ENCODE measurements around the gene PTPRT. TPM values are rescaled to one million over a fixed set of nuclear protein-coding genes. Genes with fewer than 3 reads are reported as not detected.

Gene PTPRT
- total and polyA plus RNA-seq, 4 donors = 0.14 to 2.8 (median 0.40) TPM

- H3K36me3 ChIP-seq (ENCODE audit: control insufficient read depth in 4 of 4, insufficient read depth in 3 of 4, low read depth in 1 of 4, low read length in 3 of 4) = no peaks in the 10 kb centered on the region
- H3K4me3 ChIP-seq (ENCODE audit: low read depth in 1 of 3, low read length in 3 of 3) = no peak overlapping the region
- 53% methylated on average over 2 of the region's 2 CpGs for WGBS
- H3K27me3 ChIP-seq (ENCODE audit: control insufficient read depth in 4 of 4, insufficient read depth in 4 of 4, low read length in 3 of 4) = no peaks in the 10 kb centered on the region
- no peaks in the 10 kb centered on the region for H3K9me3 ChIP-seq (ENCODE audit: control insufficient read depth in 4 of 4, low read length in 3 of 4)
- no peak for TF ChIP-seq GABPA (IDR thresholded peaks at IDR 0.05 in 1 of 2, conservative IDR thresholded peaks at IDR 0.05 in 1 of 2)
- no peak for TF ChIP-seq HNF4G (IDR thresholded peaks at IDR 0.05)
- TF ChIP-seq YY1 (IDR thresholded peaks at IDR 0.05) = no peak
- no peak for TF ChIP-seq ZBTB33 (IDR thresholded peaks at IDR 0.05)
- no peak for TF ChIP-seq FOXA1 (IDR thresholded peaks at IDR 0.05)
- no peak for TF ChIP-seq TAF1 (conservative IDR thresholded peaks at IDR 0.05)
- no peak for TF ChIP-seq NR2F2 (IDR thresholded peaks at IDR 0.05)
- H3K27ac ChIP-seq (ENCODE audit: low read depth in 1 of 2, low read length in 2 of 2) = no peak overlapping the region
- no peak for DNase-seq (ENCODE audit: low spot score)
- H3K4me1 ChIP-seq (ENCODE audit: control insufficient read depth in 4 of 4, insufficient read depth in 4 of 4, low read length in 3 of 4) = no peaks in the 10 kb centered on the region
- H3K9ac ChIP-seq (ENCODE audit: low read depth in 1 of 2, low read length in 2 of 2) = no peak overlapping the region
Observed at GRCh38 chr20:42721923-42722322, 467.8 kb downstream of the PTPRT start.

GRCh38 chr20:42714298-42715141 lies 475.2 kb downstream of the PTPRT start:
- no peak overlapping the region for H3K9ac ChIP-seq (ENCODE audit: low read depth in 1 of 2, low read length in 2 of 2)

GRCh38 chr20:42708266-42708665 lies 481.4 kb downstream of the PTPRT start:
- Histone ChIP-seq H3K9me3 (ENCODE audit: control insufficient read depth in 4 of 4, low read length in 3 of 4) (peaks cover 0 to 7% (median 3%) of the 10 kb centered on the region in 4 donors), H3K4me3 (ENCODE audit: low read depth in 1 of 3, low read length in 3 of 3) (no peak overlapping the region), H3K36me3 (ENCODE audit: control insufficient read depth in 4 of 4, insufficient read depth in 3 of 4, low read depth in 1 of 4, low read length in 3 of 4) (no peaks in the 10 kb centered on the region), H3K27ac (ENCODE audit: low read depth in 1 of 2, low read length in 2 of 2) (no peak overlapping the region), H3K9ac (ENCODE audit: low read depth in 1 of 2, low read length in 2 of 2) (no peak overlapping the region), H3K4me1 (ENCODE audit: control insufficient read depth in 4 of 4, insufficient read depth in 4 of 4, low read length in 3 of 4) (no peaks in the 10 kb centered on the region), H3K27me3 (ENCODE audit: control insufficient read depth in 4 of 4, insufficient read depth in 4 of 4, low read length in 3 of 4) (no peaks in the 10 kb centered on the region)
- DNase-seq (ENCODE audit: low spot score) = no peak
- WGBS = 93% methylated on average over 3 of the region's 3 CpGs
- TF ChIP-seq TAF1 (conservative IDR thresholded peaks at IDR 0.05) (no peak), GABPA (IDR thresholded peaks at IDR 0.05 in 1 of 2, conservative IDR thresholded peaks at IDR 0.05 in 1 of 2) (no peak), JUND (IDR thresholded peaks at IDR 0.05) (no peak), RAD21 (IDR thresholded peaks at IDR 0.05) (no peak), FOXA1 (IDR thresholded peaks at IDR 0.05) (no peak), ZBTB33 (IDR thresholded peaks at IDR 0.05) (no peak), HNF4A (conservative IDR thresholded peaks at IDR 0.05) (no peak), RXRA (IDR thresholded peaks at IDR 0.05) (no peak), SP1 (IDR thresholded peaks at IDR 0.05) (no peak), REST (IDR thresholded peaks at IDR 0.05) (no peak), HNF4G (IDR thresholded peaks at IDR 0.05) (no peak), YY1 (IDR thresholded peaks at IDR 0.05) (no peak), MAX (IDR thresholded peaks at IDR 0.05) (no peak), ATF3 (IDR thresholded peaks at IDR 0.05) (no peak), CTCF (IDR thresholded peaks at IDR 0.05; ENCODE audit: low read depth, low read length, missing input control) (no peak), NR2F2 (IDR thresholded peaks at IDR 0.05) (no peak)

More at GRCh38 chr20:42714298-42715141, 475.2 kb downstream of the PTPRT start:
- no peak for DNase-seq (ENCODE audit: low spot score)
- no peaks in the 10 kb centered on the region for H3K27me3 ChIP-seq (ENCODE audit: control insufficient read depth in 4 of 4, insufficient read depth in 4 of 4, low read length in 3 of 4)
- H3K27ac ChIP-seq (ENCODE audit: low read depth in 1 of 2, low read length in 2 of 2) = no peak overlapping the region
- TF ChIP-seq JUND (IDR thresholded peaks at IDR 0.05) (peak in 1 of 2 donors; percentile 26), HNF4A (conservative IDR thresholded peaks at IDR 0.05) (peak; percentile 11 to 13), YY1 (IDR thresholded peaks at IDR 0.05) (no peak)
- no peaks in the 10 kb centered on the region for H3K36me3 ChIP-seq (ENCODE audit: control insufficient read depth in 4 of 4, insufficient read depth in 3 of 4, low read depth in 1 of 4, low read length in 3 of 4)
- peaks cover 0 to 7% (median 3%) of the 10 kb centered on the region in 4 donors for H3K9me3 ChIP-seq (ENCODE audit: control insufficient read depth in 4 of 4, low read length in 3 of 4)
- WGBS = 15% methylated on average over 5 of the region's 5 CpGs
- no peaks in the 10 kb centered on the region for H3K4me1 ChIP-seq (ENCODE audit: control insufficient read depth in 4 of 4, insufficient read depth in 4 of 4, low read length in 3 of 4)
- no peak overlapping the region for H3K4me3 ChIP-seq (ENCODE audit: low read depth in 1 of 3, low read length in 3 of 3)

All from liver (tissue), 9 donors.